OCI-LY7 (cell line): Measurements from ENCODE around the gene HDGFL3. TPM values are rescaled to one million over a fixed set of nuclear protein-coding genes. Genes with fewer than 3 reads are reported as not detected.

ENCODE experiments used
- BruUV-seq: library from RNA; stranded (reverse); fragments of 400-500 nt; replicated peaks from 2 replicates; lab custom pipeline; 2021; lab: Mats Ljungman, UMichigan
- CTCF ChIA-PET: fragments of 300-600 bp; sonication (Branson Sonifier 250); formaldehyde crosslinking; loops from one replicate; lab custom pipeline; 2022; ENCODE audit warnings: antibody characterized with exemption; ENCODE audit not compliant: unreplicated experiment; lab: Charles Lee
- POLR2A ChIA-PET: fragments of 300-600 bp; sonication (Branson Sonifier 250); formaldehyde crosslinking; loops from one replicate; lab custom pipeline; 2022; ENCODE audit warnings: antibody characterized with exemption; lab: Charles Lee
- DNase-seq: peaks from one replicate; pipeline ENCODE4 v3.0.0-alpha.2; 2015; ENCODE audit warnings: low spot score
- H2AFZ ChIP-seq: fragments of 200-600 bp; sonication (generic), shearing (Covaris generic); 2 replicates; pipeline ENCODE4 v1.6.1; 2014; ENCODE audit warnings: mild to moderate bottlenecking, antibody characterized with exemption, low read length, moderate library complexity
- H3K27ac ChIP-seq: fragments of 200-600 bp; sonication (generic); 2 replicates; pipeline ENCODE4 v1.5.1; 2014; ENCODE audit warnings: mixed run types, low read depth, mild to moderate bottlenecking, moderate library complexity, low read length, inconsistent platforms; ENCODE audit not compliant: poor library complexity, severe bottlenecking
- H3K36me3 ChIP-seq: fragments of 200-600 bp; sonication (generic); 2 replicates; pipeline ENCODE4 v1.6.1; 2014; ENCODE audit warnings: mild to moderate bottlenecking, antibody characterized with exemption, low read length, moderate library complexity, mixed read lengths; ENCODE audit not compliant: insufficient read depth
- H3K4me1 ChIP-seq: fragments of 200-600 bp; sonication (generic); 2 replicates; pipeline ENCODE4 v1.5.1; 2014; ENCODE audit warnings: mild to moderate bottlenecking, low read length; ENCODE audit not compliant: insufficient read depth, poor library complexity, severe bottlenecking
- H3K4me2 ChIP-seq: fragments of 200-600 bp; sonication (generic); 2 replicates; pipeline ENCODE4 v1.6.1; 2014; ENCODE audit warnings: mild to moderate bottlenecking, low read length
- H3K4me3 ChIP-seq: fragments of 200-600 bp; sonication (generic); 2 replicates; pipeline ENCODE4 v1.5.1; 2014; ENCODE audit warnings: mild to moderate bottlenecking, low read depth, low read length; ENCODE audit not compliant: poor library complexity, severe bottlenecking
- H3K79me2 ChIP-seq: fragments of 200-600 bp; sonication (generic); 2 replicates; pipeline ENCODE4 v1.6.1; 2016; ENCODE audit warnings: low read depth, mild to moderate bottlenecking, low read length, moderate library complexity, mixed read lengths; ENCODE audit not compliant: insufficient read depth
- H3K9me2 ChIP-seq: fragments of 200-600 bp; sonication (generic); 2 replicates; pipeline ENCODE4 v1.6.1; 2016; ENCODE audit warnings: mild to moderate bottlenecking, low read length, mixed read lengths; ENCODE audit not compliant: insufficient read depth
- H3K9me3 ChIP-seq: fragments of 200-600 bp; sonication (generic); 2 replicates; pipeline ENCODE4 v1.6.1; 2014; ENCODE audit warnings: mild to moderate bottlenecking, mixed run types, low read length, mixed read lengths
- H4K20me1 ChIP-seq: fragments of 200-600 bp; sonication (generic); 2 replicates; pipeline ENCODE4 v1.6.1; 2014; ENCODE audit warnings: mild to moderate bottlenecking, antibody characterized with exemption, low read length, moderate library complexity, mixed read lengths; ENCODE audit not compliant: insufficient read depth
- CTCF ChIP-seq: fragments of 200-600 bp; sonication (generic); conservative IDR thresholded peaks from 2 replicates; pipeline ENCODE4 v1.5.1; 2014; ENCODE audit warnings: mild to moderate bottlenecking, antibody characterized with exemption, low read length, moderate library complexity, mixed read lengths
- EZH2phosphoT487 ChIP-seq: fragments of 200-600 bp; sonication (generic); IDR thresholded peaks from 2 replicates; pipeline ENCODE4 v1.6.1; 2018; ENCODE audit warnings: low read depth, borderline replicate concordance, mild to moderate bottlenecking, mixed run types, antibody characterized with exemption, low read length, moderate library complexity, mixed read lengths
- intact Hi-C: fragments of 100-400 bp; cut with micrococcal nuclease; formaldehyde crosslinking; loops from one replicate; pipeline ENCODE4 v1.10.0; 2022; ENCODE audit not compliant: unreplicated experiment
- total RNA-seq, 2 experiments: library from RNA; depleted of rRNA in 1 of 2; stranded (reverse); fragments of >200 nt in 1 of 2; shearing (Covaris generic) in 1 of 2; gene quantifications; 2 replicates each; pipeline ENCODE4 v1.2.3, GENCODE V29; 2014 to 2022

Gene HDGFL3
- total RNA-seq, 2 experiments from 2014 or later: 29.3 to 74.4 TPM

- H3K4me1 ChIP-seq: no peaks in the 10 kb centered on the region
- no TSS peak for BruUV-seq
- no peaks in the 10 kb centered on the region for H4K20me1 ChIP-seq
- H3K36me3 ChIP-seq: no peaks in the 10 kb centered on the region
- H3K9me2 ChIP-seq: no peaks in the 10 kb centered on the region
- TF ChIP-seq CTCF (no peak), EZH2phosphoT487 (no peak)
- no peak overlapping the region for H3K4me3 ChIP-seq
- no peak overlapping the region for H3K4me2 ChIP-seq
- H2AFZ ChIP-seq: no peak overlapping the region
- ChIA-PET CTCF (no interaction called here), POLR2A (no interaction called here)
- H3K27ac ChIP-seq: no peak overlapping the region
- no peak for DNase-seq
- H3K79me2 ChIP-seq: no peaks in the 10 kb centered on the region
- intact Hi-C loops: no loop called here
- H3K9me3 ChIP-seq: 0 out of 2 replicates have a peak, but pooled peaks cover 10% of the 10 kb centered on the region
Measured at GRCh38 chr15:83078712-83079111, 128.9 kb downstream of the HDGFL3 start.

Other genes starting within 250 kb of the HDGFL3 start
- gene RAMAC, start 221.6 kb downstream of the HDGFL3 start, total RNA-seq (2014; rRNA removed; shearing (Covaris generic)): 28.1 and 39.0 TPM in 2 replicates
- gene RAMAC, start 221.6 kb downstream of the HDGFL3 start, total RNA-seq (2022): 23.4 and 24.0 TPM in 2 replicates
- 29.9 and 33.8 TPM in 2 replicates for gene C15orf40, start 196.2 kb downstream of the HDGFL3 start, total RNA-seq (2014; rRNA removed; shearing (Covaris generic))
- gene C15orf40, start 196.2 kb downstream of the HDGFL3 start, total RNA-seq (2022): 37.9 and 45.8 TPM in 2 replicates
- 95.4 and 99.5 TPM in 2 replicates for gene BTBD1, start 140.6 kb downstream of the HDGFL3 start, total RNA-seq (2014; rRNA removed; shearing (Covaris generic))
- gene BTBD1, start 140.6 kb downstream of the HDGFL3 start, total RNA-seq (2022): 90.2 and 92.6 TPM in 2 replicates
- 20.2 and 27.2 TPM in 2 replicates for gene TM6SF1, start 100.2 kb downstream of the HDGFL3 start, total RNA-seq (2014; rRNA removed; shearing (Covaris generic))
- 28.7 and 37.6 TPM in 2 replicates for gene TM6SF1, start 100.2 kb downstream of the HDGFL3 start, total RNA-seq (2022)
- not detected in 2 replicates for gene BNC1, start 76.8 kb upstream of the HDGFL3 start, total RNA-seq (2014; rRNA removed; shearing (Covaris generic))
- gene BNC1, start 76.8 kb upstream of the HDGFL3 start, total RNA-seq (2022): not detected in 2 replicates
- not detected in 2 replicates for gene SH3GL3, start 239.5 kb upstream of the HDGFL3 start, total RNA-seq (2014; rRNA removed; shearing (Covaris generic))
- not detected in 2 replicates for gene SH3GL3, start 239.5 kb upstream of the HDGFL3 start, total RNA-seq (2022)